RCC 7860 (cell line): ENCODE results near the gene ATP8B2.
"Not testable (repeated sequence)": the region's sequence is repeated elsewhere in the genome, so short reads cannot be mapped to it uniquely, and the experiment has no call there.

Source experiments
- DNase-seq: peaks from one replicate; pipeline ENCODE4 v3.0.0-alpha.2; 2015; ENCODE audit warnings: low spot score
- FAIRE-seq: peaks from 2 replicates; lab custom pipeline; 2012; peaks lifted over from hg19 to GRCh38; lab: Jason Lieb, UNC

Gene ATP8B2, protein sequence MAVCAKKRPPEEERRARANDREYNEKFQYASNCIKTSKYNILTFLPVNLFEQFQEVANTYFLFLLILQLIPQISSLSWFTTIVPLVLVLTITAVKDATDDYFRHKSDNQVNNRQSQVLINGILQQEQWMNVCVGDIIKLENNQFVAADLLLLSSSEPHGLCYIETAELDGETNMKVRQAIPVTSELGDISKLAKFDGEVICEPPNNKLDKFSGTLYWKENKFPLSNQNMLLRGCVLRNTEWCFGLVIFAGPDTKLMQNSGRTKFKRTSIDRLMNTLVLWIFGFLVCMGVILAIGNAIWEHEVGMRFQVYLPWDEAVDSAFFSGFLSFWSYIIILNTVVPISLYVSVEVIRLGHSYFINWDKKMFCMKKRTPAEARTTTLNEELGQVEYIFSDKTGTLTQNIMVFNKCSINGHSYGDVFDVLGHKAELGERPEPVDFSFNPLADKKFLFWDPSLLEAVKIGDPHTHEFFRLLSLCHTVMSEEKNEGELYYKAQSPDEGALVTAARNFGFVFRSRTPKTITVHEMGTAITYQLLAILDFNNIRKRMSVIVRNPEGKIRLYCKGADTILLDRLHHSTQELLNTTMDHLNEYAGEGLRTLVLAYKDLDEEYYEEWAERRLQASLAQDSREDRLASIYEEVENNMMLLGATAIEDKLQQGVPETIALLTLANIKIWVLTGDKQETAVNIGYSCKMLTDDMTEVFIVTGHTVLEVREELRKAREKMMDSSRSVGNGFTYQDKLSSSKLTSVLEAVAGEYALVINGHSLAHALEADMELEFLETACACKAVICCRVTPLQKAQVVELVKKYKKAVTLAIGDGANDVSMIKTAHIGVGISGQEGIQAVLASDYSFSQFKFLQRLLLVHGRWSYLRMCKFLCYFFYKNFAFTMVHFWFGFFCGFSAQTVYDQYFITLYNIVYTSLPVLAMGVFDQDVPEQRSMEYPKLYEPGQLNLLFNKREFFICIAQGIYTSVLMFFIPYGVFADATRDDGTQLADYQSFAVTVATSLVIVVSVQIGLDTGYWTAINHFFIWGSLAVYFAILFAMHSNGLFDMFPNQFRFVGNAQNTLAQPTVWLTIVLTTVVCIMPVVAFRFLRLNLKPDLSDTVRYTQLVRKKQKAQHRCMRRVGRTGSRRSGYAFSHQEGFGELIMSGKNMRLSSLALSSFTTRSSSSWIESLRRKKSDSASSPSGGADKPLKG

DNA sequence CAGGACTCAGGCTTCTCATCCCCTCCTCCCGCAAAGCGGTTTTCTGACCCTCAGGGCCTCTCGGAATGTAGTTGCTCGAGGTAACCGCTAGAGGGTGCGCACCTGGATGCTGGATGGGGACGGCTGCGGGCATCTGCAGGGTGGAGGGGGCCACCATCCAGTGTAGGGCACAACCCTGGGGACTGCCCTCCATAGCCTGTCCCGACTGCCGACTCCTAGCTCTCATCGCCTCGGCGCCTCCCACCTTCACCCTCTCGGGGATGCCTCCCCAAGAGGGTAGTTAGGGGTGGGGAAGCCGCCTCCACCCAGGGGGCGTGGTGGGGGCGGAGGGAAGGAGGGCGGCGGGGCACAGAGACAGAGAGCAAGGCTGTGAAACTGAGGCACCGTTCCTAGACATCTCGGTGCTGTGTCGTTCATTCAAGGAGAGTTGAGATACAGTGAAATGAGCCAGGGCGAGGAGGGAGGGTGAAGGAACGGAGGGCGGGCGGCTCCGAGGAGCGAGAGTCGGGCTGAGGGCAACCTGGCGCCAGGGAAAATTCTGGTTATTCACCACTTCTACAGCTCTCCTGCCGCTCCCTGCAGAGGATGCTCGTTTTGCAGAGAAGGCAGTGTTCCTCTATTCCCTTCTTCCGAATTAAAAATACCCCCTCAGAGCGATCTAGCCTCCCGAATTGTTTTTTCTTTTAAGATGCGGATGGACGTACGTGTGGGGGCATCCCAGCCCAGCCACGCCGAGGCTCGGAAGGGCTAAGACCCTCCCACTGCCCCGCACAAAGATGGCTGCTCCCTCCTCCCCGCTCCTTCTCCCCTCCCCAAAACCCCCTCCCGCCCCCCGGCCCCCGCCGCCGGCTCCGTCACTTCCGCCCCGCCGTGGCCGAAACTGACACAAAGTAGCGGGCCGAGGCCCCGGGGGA is at the start of gene ATP8B2:
Gene ATP8B2, plus strand, starts transcription at position 857 of the 914 bp plus-strand sequence. CDS start 2,617 bp downstream, outside the sequence.
- DNase-seq, result peak; percentile 51
- no peak for FAIRE-seq

DNA sequence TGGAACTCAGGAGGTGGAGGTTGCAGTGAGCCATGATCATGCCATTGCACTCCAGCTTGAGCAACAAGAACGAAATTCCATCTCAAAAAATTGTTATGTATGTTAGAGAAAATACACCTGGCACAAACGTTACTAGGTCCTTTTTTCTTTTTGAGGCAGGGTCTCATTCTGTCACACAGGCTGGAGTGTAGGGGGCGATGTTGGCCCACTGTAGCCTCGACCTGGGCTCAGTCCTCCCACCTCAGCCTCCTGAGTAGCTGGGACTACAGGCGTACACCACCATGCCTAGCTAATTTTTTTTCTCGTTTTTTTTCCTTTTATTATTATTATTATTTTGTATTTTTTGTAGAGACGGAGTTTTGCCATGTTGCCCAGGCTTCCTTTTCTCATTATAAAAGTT is 48.5 kb upstream of the ATP8B2 start:
- no peak for FAIRE-seq
- no peak for DNase-seq

DNA sequence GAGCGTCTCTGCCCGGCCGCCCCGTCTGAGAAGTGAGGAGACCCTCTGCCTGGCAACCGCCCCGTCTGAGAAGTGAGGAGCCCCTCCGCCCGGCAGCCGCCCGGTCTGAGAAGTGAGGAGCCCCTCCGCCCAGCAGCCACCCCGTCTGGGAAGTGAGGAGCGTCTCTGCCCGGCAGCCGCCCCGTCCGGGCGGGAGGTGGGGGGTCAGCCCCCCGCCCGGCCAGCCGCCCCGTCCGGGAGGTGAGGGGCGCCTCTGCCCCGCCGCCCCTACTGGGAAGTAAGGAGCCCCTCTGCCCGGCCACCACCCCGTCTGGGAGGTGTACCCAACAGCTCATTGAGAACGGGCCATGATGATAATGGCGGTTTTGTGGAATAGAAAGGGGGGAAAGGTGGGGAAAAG is 37.7 kb upstream of the ATP8B2 start:
- not testable (repeated sequence) for DNase-seq

DNA sequence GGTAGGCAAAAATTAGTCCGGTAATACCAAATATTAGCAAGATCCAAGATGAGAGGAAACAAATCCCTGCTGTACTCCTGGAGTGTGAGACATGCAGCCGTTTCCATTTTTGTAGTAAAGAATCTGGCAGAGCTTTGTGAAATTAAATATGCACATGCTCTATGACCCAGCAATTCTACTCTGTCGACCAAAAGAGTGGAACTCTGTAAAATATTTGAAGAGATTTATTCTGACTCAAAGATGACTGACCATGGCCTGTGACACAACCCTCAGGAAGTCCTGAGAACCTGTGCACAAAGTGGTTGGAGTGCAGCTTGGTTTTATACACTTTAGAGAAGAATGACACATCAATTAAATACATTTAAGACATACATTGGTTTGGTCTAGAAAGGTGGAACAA is 36.7 kb upstream of the ATP8B2 start:
- peak; percentile 20 for DNase-seq
- FAIRE-seq, result no peak

More for the DNA sequence above, 37.7 kb upstream of the ATP8B2 start:
- FAIRE-seq, result not testable (repeated sequence)

DNA sequence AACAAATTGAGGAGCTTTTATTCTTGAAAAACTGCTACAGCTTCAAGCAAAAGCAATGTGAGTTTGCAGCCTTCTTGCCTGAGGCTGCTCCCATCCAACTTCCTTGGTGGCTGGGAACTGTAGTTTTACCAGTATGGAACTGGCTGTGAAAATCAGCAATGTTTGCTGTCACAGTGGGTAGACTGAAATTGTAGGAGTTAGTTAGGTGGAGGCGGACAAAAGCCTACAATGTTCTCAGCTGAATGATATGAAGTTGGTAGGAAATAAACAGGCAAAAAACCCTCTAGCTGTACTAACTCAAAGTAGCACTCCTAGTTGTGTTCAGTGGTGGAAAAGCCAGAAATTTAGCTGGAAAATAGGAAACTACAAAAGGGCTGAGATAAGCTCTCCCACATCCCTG is 34.4 kb upstream of the ATP8B2 start:
- FAIRE-seq, result no peak
- no peak for DNase-seq

DNA sequence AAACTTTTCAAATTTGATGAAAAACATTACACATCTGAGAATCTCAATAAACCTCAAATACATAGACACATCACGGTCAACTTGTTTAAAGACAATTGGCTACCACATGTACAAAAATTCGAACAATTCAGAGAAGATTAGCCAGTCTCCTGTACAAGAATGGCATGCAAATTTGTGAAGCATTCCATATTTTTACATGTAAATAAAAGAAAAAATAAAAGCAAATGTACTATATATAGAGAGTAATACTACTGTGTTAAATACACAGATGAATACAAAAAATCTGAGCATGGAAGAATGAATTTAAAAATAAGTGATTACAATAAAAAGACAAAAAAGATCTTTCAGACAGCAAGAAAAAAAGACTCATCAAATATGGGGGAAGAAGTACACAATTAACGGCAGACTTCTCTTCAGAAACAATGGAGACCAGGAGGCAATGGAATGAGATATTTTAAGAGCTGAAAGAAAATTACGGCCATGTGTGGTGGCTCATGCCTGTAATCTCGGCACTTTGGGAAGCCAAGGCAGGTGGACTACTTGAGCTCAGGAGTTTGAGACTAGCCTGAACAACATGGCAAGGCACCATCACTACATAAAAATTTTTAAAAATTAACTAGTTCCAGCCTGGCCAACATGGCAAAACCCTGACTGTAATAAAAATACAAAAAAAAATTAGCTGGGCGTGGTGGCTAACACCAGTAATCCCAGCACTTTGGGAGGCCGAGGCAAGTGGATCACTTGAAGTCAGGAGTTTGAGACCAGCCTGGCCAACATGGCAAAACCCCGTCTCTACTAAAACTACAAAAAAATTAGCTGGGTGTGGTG is 29.7 kb upstream of the ATP8B2 start:
- FAIRE-seq (no peak), DNase-seq (peak; percentile 41)

DNA sequence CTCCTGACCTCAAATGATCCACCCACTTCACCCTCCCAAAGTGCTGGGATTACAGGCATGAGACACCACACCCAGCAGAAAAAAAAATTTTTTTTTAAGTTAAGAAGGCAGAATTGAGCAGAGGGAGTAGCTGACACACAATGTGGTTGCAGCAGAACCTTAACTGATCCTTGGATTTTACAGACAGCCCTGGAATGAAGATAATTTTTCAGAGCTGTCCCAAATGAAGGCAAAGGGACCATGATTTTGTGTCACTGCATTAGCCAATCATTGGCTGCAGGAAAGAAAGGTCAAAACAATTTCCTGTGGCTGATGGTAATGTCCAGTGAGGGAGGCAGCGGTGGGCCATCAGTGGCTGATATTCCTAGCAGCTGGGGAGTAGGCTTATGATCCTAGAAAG is 23.7 kb upstream of the ATP8B2 start:
- DNase-seq (no peak), FAIRE-seq (no peak)

DNA sequence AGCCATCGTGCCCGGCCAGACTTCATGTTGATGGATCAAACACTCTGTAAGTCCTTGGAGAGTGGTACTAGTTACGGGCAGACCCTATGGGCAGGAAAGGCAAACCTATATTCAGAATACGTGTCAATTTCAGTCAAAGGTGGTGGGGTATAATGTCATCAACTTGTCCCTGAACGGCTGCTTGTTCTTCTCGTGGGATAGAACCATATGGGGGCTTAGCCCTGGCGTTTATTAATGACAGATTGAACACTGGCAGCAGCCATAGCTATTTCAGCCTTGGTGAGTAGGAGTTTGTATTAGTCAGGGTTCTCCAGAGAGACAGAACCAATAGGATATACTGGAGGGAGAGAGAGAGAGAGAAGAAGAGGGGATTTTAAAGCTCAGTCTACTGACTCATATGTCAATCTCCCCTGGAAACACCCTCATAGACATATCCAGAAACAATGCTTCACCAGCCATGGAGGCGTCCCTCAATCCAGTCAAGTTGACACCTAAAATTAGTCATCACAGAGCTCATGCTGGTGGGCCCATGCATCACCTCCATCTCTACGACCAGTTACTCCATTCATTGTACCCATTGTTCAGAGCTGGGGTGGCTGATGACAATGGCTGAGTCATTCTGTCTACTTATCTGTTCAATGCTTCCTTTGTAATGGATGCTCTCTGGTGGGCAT is 20.5 kb upstream of the ATP8B2 start:
- peak; percentile 94 for DNase-seq
- FAIRE-seq, result no peak

DNA sequence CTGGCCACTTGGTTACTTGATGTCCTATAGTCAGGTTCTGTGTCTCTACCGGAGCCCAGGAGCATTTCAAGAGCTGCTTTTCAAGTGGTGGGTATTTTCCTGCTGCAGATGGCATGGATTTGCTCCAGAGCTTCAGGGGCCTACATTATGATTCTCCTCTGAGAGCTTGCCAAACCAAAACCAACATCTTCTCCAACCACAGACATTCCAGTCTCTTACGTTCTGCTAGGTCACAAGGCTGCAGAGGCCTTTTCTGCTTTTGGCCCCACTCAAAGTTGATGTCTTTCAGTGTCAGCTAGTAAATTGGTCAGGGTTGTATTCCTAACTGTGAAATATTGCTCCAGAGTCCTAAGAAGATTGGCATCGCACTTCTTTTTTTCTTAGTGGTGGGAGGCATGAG is 19.2 kb upstream of the ATP8B2 start:
- FAIRE-seq (no peak), DNase-seq (peak; percentile 55)

DNA sequence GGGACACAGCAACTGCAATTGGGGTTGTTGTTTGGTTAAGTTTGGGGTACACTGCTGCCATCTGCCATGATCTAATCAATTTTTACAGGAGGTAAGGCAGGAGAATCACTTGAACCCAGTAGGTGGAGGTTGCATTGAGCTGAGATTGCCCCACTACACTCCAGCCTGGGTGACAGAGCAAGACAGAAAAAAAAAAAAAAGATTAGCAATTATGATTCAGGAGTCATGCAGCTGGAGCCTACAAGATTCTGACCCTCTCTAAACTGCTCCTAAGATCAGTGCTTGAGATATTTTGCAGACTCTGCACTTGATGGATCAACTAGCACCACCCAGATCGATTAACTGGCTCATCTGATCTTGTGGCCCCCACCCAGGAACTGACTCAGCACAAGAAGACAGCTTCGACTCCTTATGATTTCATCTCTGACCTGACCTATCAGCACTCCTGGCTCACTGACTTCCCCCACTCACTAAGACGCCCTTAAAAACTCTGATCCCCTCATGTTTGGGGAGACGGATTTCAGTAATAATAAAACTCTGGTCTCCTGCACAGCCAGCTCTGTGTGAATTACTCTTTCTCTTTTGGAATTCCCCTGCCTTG is 17.6 kb upstream of the ATP8B2 start:
- not testable (repeated sequence) for FAIRE-seq, DNase-seq

DNA sequence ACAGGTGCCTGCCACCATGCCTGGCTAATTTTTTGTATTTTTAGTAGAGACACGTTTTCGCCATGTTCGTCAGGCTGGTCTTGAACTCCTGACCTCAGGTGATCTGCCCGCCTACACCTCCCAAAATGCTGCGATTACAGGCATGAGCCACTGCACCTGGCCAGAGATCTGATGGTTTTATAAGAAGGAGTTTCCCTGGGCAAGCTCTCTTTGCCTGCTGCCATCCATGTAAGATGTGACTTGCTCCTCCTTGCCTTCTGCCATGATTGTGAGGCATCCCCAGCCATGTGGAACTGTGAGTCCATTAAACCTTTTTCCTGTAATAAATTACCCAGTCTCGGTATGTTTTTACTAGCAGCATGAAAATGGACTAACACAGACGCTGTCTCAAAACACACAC is 16.2 kb upstream of the ATP8B2 start:
- not testable (repeated sequence) for DNase-seq, FAIRE-seq

DNA sequence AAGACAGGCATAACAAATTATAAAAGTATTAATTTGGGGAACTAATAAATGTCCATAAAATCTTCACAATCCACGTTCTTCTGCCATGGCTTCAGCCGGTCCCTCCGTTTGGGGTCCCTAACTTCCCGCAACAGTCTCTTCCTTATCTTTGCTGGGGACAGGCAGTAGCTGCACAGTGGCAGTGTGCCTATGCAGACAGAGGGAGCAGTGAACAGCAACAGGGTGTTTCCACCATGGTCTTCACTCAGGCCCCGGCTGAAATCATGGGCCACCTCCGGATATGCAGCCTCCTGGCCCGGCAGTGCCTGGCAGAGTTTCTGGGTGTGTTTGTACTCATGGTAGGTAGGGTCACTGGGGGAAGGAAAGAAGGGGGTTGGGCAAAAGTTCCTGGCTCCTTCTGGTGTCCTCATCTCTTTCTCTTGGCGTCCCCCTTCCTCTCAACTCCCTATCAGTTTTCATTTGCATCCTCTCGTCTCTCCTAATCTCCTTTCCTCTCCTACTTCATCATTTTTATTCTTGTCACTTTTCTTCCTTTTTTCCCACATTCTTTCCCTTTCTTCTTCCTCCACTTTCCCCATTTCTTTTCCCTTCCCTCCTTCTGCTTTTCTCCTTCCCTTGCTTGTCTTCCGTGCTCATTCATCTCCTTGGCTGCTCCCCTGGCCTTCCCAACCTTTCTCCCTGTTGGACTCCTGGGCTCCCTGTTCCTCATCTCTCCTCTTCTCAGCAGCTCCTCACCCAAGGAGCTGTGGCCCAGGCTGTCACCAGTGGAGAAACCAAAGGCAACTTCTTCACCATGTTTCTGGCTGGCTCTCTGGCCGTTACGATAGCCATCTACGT is 12.9 kb upstream of the ATP8B2 start:
- DNase-seq, FAIRE-seq: not testable (repeated sequence)

DNA sequence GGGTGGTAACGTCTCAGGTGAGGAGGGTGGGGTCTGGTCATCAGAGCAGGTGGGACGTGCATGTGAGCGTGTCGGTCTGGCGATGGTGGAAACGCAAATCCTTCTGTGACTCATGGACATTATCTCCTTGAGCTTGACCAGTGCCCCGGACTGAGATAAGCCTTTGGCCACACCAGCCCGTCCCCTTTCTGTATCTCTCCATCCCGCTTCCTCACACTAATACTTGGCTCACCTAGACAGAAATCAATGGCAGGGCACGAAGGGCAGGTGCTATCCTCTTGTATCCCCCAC is 12.3 kb upstream of the ATP8B2 start:
- DNase-seq, result no peak
- FAIRE-seq, result no peak

DNA sequence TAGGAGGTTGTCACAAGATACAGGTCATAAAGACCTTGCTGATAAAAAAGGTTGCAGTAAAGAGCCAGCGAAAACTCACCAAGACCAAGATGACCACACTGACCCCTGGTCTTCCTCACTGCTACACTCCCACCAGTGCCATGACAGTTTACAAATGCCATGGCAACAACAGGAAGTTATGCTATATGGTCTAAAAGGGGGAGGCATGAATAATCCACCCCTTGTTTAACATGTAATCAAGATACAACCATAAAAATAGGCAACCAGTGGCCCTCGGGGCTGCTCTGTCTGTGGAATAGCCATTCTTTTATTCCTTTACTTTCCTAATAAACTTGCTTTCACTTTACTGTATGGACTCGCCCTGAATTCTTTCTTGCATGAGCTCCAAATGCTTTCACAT is 11.1 kb upstream of the ATP8B2 start:
- DNase-seq, FAIRE-seq: not testable (repeated sequence)

DNA sequence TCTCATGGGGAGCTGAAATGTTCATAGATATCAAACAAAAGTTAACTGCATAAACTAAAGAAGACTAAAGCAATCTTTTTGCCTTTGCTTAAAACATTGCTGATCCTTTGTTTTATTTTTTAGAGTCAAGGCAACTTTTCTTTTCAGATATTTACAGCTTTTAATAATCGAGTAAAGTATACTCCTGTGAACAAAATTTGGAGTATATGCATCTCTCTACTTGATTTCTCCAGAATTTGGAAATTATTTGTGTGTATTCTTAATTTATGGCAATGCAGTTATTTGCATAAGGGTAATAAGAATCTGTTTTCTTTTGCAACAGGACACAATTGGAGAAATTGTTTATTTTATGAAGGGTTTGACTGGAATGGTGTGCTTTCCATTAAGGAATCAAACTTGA is 8.6 kb upstream of the ATP8B2 start:
- DNase-seq (no peak), FAIRE-seq (no peak)

DNA sequence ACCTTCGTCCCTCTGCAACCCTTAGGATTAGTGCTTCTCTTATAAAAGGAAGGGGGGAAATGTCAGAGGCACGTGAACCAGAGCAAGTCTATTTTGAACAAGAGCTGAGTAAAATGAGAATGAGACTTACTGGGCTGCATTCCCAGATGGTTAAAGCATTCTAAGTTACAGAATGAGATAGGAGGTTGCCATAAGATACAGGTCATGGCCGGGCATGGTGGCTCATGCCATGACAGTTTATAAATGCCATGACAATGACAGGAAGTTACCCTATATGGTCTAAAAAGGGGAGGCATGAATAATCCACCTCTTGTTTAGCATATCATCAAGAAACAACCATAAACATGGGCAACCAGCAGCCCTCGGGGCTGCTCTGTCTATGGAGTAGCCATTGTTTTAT is 6.9 kb upstream of the ATP8B2 start:
- DNase-seq (no peak), FAIRE-seq (no peak)

DNA sequence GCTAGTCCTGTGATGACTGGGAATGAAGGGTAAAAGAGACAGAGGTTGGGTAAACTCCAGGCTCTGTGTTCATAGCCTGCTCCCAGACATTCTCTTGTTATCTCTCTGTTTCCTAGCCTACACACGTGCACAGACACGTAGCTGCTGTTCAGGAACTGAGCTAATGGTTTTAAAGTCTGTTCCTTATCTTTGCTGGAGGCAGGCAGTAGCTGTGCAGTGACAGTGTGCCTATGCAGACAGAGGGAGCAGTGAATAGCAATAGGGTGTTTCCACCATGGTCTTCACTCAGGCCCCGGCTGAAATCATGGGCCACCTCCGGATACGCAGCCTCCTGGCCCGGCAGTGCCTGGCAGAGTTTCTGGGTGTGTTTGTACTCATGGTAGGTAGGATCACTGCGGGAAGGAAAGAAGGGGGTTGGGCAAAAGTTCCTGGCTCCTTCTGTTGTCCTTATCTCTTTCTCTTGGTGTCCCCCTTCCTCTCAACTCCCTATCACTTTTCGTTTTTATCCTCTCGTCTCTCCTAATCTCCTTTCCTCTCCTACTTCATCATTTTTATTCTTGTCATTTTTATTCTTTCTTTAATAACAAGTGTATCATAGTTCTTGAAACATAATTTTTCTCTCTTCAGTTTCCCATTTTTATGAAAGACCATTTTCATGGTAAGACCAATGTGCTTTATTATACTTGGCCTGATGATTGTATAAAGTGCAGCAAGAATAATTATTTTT is 4.3 kb upstream of the ATP8B2 start, which contains the start of gene AQP10:
Gene AQP10, plus strand, starts transcription at position 212 of the 727 bp plus-strand sequence. Its CDS starts 63 bp downstream, at position 275.
- no peak for DNase-seq
- no peak for FAIRE-seq
